Right kidney (tissue), 1 donor: ENCODE data around the gene COL5A2.

Experiments
- DNase-seq: peaks from one replicate; pipeline ENCODE4 v3.0.0-alpha.2; 2016

COL5A2 gene

GRCh38 chr2:188993247-188993646, 186.3 kb downstream of the COL5A2 start:
- DNase-seq: no peak

- DNase-seq: no peak
These were observed 192.7 kb downstream of the COL5A2 start for GRCh38 chr2:188986839-188987238.

GRCh38 chr2:188984680-188985079, 194.9 kb downstream of the COL5A2 start:
- no peak for DNase-seq

GRCh38 chr2:188984065-188984491, 195.5 kb downstream of the COL5A2 start:
- DNase-seq: no peak

- no peak for DNase-seq
These were observed 196.0 kb downstream of the COL5A2 start for GRCh38 chr2:188983427-188984064.
